Cardiac muscle cell (in vitro differentiated cells and primary cell): ENCODE results near the gene CNTNAP2. TPM values are rescaled to one million over a fixed set of nuclear protein-coding genes. Genes with fewer than 3 reads are reported as not detected.

ENCODE experiments used
- DNase-seq, 2 donors: peaks; one replicate each; pipeline versions ENCODE4 v3.0.0 to v3.0.0-alpha.2; 2010 to 2017; ENCODE audit warnings: low read depth in 1 of 2, low spot score in 1 of 2
- H3K27ac ChIP-seq: fragments of 200-600 bp; sonication (generic); 2 replicates; pipeline ENCODE4 v1.5.1; 2016
- H3K27me3 ChIP-seq: fragments of 200-600 bp; sonication (generic); 2 replicates; pipeline ENCODE4 v1.6.0; 2016; ENCODE audit warnings: control low read depth
- H3K36me3 ChIP-seq: fragments of 200-600 bp; sonication (generic); 2 replicates; pipeline ENCODE4 v1.5.1; 2016; ENCODE audit warnings: control low read depth
- H3K4me1 ChIP-seq: fragments of 200-600 bp; sonication (generic); 2 replicates; pipeline ENCODE4 v1.8.1; 2017; ENCODE audit warnings: low read depth, mild to moderate bottlenecking, mixed run types
- H3K4me3 ChIP-seq: fragments of 200-600 bp; sonication (generic); 2 replicates; pipeline ENCODE4 v1.5.1; 2016; ENCODE audit warnings: mild to moderate bottlenecking
- H3K9me3 ChIP-seq: fragments of 200-600 bp; sonication (generic); 2 replicates; pipeline ENCODE4 v1.5.1; 2017; ENCODE audit warnings: low read depth, mild to moderate bottlenecking, control low read depth
- polyA plus RNA-seq: library from polyadenylated mRNA; unstranded; fragments of >200 nt; fragmentation: Nextera tagmentation; extraction: Ambion mirVana; gene quantifications from 2 replicates; pipeline ENCODE4 v1.2.1, GENCODE V29; 2016
- total RNA-seq: library from RNA; depleted of rRNA; stranded (reverse); fragments of >200 nt; gene quantifications from 2 replicates; pipeline ENCODE4 v1.2.3, GENCODE V29; 2016
- TF ChIP-seq, protein P1 (sequence below): IDR thresholded peaks from 2 replicates; pipeline ENCODE4 v1.5.1; 2012; ENCODE audit warnings: low read depth, mild to moderate bottlenecking, low read length

CNTNAP2 gene
- total and polyA plus RNA-seq, 2 experiments from 2014 or later, result 4.8 to 5.1 TPM

DNA sequence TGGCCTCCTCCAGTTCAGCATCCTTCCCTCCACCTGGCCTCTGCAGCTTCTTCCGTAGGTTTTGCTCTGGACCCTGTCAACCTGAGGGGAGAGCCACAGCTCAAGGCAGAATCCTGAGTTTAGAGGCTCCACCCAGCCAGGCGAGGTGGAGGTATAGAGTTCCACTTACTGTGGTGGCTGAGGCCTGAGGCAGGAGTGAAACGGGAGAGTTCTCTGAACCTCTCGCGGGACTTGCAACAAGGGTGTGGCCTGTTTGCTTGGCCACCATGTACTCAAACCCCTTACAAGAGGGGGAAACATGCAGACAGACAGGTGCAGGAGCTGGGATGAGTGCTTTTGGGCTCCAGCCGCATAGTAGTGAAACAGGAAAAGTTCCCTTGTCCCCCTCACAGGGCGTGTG is 2320.0 kb downstream of the CNTNAP2 start:
- Histone ChIP-seq H3K27me3 (no peaks in the 10 kb centered on the region), H3K27ac (no peak overlapping the region), H3K36me3 (no peaks in the 10 kb centered on the region), H3K9me3 (no peaks in the 10 kb centered on the region), H3K4me3 (no peak overlapping the region), H3K4me1 (no peaks in the 10 kb centered on the region)
- TF ChIP-seq, protein P1, sequence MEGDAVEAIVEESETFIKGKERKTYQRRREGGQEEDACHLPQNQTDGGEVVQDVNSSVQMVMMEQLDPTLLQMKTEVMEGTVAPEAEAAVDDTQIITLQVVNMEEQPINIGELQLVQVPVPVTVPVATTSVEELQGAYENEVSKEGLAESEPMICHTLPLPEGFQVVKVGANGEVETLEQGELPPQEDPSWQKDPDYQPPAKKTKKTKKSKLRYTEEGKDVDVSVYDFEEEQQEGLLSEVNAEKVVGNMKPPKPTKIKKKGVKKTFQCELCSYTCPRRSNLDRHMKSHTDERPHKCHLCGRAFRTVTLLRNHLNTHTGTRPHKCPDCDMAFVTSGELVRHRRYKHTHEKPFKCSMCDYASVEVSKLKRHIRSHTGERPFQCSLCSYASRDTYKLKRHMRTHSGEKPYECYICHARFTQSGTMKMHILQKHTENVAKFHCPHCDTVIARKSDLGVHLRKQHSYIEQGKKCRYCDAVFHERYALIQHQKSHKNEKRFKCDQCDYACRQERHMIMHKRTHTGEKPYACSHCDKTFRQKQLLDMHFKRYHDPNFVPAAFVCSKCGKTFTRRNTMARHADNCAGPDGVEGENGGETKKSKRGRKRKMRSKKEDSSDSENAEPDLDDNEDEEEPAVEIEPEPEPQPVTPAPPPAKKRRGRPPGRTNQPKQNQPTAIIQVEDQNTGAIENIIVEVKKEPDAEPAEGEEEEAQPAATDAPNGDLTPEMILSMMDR, result no peak
- no peak for DNase-seq

DNA sequence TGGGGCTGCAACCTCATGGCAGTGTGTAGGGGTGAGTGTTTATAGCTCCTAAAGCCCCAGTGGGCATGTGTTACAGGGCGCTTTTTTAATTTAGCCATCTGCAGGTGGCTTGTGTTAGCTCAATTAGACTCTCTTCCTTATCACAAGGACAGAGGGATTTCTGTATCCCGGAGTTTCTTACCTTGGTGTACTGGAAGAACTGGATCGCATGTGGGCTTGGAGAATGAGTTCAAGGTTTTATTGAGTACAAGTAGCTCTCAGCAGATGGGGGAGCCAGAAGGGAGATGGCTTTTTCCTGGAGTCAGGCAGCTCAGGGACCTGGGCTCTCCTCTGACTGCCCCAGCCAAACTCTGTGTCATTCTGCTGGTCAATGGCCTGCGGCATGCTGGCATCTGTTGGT is 2320.4 kb downstream of the CNTNAP2 start:
- Histone ChIP-seq H3K27ac (no peak overlapping the region), H3K27me3 (no peaks in the 10 kb centered on the region), H3K4me3 (no peak overlapping the region), H3K9me3 (no peaks in the 10 kb centered on the region), H3K36me3 (no peaks in the 10 kb centered on the region), H3K4me1 (no peaks in the 10 kb centered on the region)
- TF ChIP-seq, protein P1, result no peak
- no peak for DNase-seq

DNA sequence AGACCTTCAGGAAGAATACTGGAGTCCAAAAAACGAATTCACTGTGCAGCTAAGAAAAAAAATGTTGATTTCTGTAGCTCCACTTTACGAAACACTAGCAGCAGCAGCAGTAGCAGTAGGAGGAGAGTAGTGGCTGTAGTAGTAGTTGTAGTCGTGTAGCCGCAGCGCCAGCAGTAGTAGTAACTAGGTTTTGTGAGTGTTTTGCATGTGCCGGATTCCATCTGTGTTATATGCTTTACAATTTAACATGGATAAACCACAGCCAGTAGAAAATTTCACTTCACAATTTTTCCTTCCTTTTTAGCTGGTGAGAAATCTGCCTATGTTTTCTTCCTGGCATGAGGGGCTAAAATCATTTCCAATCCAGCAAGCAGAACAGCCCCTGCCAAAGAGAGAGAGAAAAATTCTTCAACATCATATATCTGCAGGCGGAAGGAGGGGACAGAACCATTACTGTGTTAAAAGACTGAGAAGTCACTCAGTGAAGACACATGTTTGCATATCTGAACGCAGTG is 2325.6 kb downstream of the CNTNAP2 start:
- DNase-seq, result no peak
- Histone ChIP-seq H3K4me3 (no peak overlapping the region), H3K27ac (no peak overlapping the region), H3K36me3 (no peaks in the 10 kb centered on the region), H3K9me3 (no peaks in the 10 kb centered on the region), H3K27me3 (no peaks in the 10 kb centered on the region), H3K4me1 (no peaks in the 10 kb centered on the region)
- TF ChIP-seq, protein P1, result no peak

DNA sequence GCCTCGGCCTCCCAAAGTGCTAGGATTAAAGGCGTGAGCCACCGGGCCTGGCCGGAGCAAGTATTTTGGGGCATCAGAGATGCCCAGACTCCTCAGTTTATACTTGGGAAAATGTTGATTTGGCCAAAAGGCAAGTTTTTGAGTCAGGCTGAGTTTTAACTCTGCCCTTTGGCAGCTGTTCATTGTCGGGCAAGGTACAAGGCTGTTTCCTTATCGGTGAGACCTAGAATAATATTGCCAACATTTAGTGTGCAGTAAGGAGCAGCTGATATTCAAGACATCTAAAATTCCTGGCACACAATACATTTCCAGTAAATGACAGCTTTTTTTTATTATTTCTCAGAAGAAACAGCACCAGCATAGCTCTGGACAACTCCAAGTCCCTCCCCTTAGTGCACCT is 2326.3 kb downstream of the CNTNAP2 start:
- H3K4me3 ChIP-seq, result no peak overlapping the region
- TF ChIP-seq, protein P1, result no peak

DNA sequence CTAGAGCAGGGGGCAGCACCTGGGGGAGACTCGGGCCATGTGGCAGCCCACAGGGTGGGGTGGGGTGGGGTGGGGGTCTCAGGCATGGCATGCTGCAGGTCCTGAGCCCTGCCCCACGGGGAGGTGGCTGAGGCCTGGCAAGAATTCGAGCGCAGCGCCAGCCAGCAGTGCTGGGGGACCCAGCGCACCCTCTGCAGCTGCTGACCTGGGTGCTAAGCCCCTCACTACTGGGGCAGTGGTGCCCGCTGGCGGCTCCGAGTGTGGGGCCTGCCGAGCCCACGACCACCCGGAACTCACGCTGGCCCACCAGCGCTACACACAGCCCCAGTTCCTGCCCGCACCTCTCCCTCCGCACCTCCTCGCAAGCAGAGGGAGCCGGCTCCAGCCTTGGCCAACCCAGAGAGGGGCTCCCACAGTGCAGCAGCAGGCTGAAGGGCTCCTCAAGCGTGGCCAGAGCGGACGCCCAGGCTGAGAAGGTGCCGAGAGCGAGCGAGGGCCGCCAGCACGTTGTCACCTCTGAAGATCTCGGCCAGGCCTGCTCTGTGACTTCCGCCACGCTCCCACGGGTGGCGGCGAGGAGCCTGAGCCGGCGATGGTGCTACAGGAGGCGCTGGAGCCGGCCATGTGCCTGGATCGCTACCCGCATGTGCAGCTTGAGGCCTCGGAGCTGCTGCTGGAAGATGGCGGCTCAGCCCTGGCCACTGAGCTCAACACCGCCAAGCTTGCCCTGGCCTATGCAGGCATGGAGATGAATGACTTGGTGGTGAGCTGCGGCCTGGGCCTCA is 2328.9 kb downstream of the CNTNAP2 start:
- Histone ChIP-seq H3K4me3 (no peak overlapping the region), H3K27ac (no peak overlapping the region), H3K27me3 (no peaks in the 10 kb centered on the region), H3K9me3 (no peaks in the 10 kb centered on the region), H3K4me1 (no peaks in the 10 kb centered on the region), H3K36me3 (no peaks in the 10 kb centered on the region)
- TF ChIP-seq, protein P1, result no peak
- no peak for DNase-seq

More for the DNA sequence above, 2326.3 kb downstream of the CNTNAP2 start:
- H3K27me3 ChIP-seq, result no peaks in the 10 kb centered on the region
- no peaks in the 10 kb centered on the region for H3K9me3 ChIP-seq
- no peak overlapping the region for H3K27ac ChIP-seq
- no peaks in the 10 kb centered on the region for H3K36me3 ChIP-seq
- H3K4me1 ChIP-seq, result no peaks in the 10 kb centered on the region
- DNase-seq, result no peak
